OCI-LY3 (cell line): Measurements from ENCODE around the gene LUM.

Experiments
- CTCF ChIP-seq: fragments of 200-600, 300-600 bp; sonication (generic); IDR thresholded peaks from 2 replicates; pipeline ENCODE4 v1.5.1; 2014; ENCODE audit warnings: antibody characterized with exemption, low read length, low read depth
- EZH2phosphoT487 ChIP-seq: fragments of 200-600 bp; shearing (Covaris generic); IDR thresholded peaks from 2 replicates; pipeline ENCODE4 v1.6.1; 2018; ENCODE audit warnings: antibody characterized with exemption, mixed run types, low read depth

GRCh38 chr12:91127306-91127705 is 16.0 kb upstream of the LUM start:
- TF ChIP-seq CTCF: no peak
- TF ChIP-seq EZH2phosphoT487: no peak
